ENCODE measurements around the gene ICAM2.

ICAM2 gene

GRCh38 chr17:64058621-64059020, 38.2 kb upstream of the ICAM2 start:
- H3K27me3 ChIP-seq (ENCODE audit: control insufficient read depth in 1 of 2, insufficient read depth in 1 of 2, low read length in 2 of 2), result no peaks in the 10 kb centered on the region
- no peak overlapping the region for H3K14ac ChIP-seq (ENCODE audit: low read length in 2 of 2)
- H3K4me1 ChIP-seq (ENCODE audit: control insufficient read depth, insufficient read depth, low read depth, low read length), result no peaks in the 10 kb centered on the region
- no peak overlapping the region for H3K4ac ChIP-seq (ENCODE audit: low read depth in 1 of 2, low read length in 2 of 2)
- H2AFZ ChIP-seq (ENCODE audit: low read depth, low read length), result no peak overlapping the region
- no peak overlapping the region for H2BK5ac ChIP-seq (ENCODE audit: low read depth, low read length, poor library complexity, severe bottlenecking)
- DNase-seq, result no peak
- no peak overlapping the region for H3K9ac ChIP-seq (ENCODE audit: low read length)
- 98% methylated on average over 5 of the region's 5 CpGs for WGBS
- no peaks in the 10 kb centered on the region for H3K9me3 ChIP-seq (ENCODE audit: control insufficient read depth, low read length)
- no peak overlapping the region for H2BK15ac ChIP-seq (ENCODE audit: low read depth, poor library complexity, severe bottlenecking)
- H4K8ac ChIP-seq (ENCODE audit: low read length), result no peak overlapping the region
- no peak overlapping the region for H3K27ac ChIP-seq (ENCODE audit: low read length, poor library complexity, severe bottlenecking)
- no peak overlapping the region for H3K4me3 ChIP-seq (ENCODE audit: insufficient read depth in 1 of 2, low read depth in 1 of 2, low read length in 2 of 2)
- H3K79me1 ChIP-seq (replicated peaks; ENCODE audit: low read length, poor library complexity, severe bottlenecking), result no peaks in the 10 kb centered on the region
- H2AK5ac ChIP-seq (ENCODE audit: low read length, severe bottlenecking), result no peak overlapping the region
- H4K91ac ChIP-seq (ENCODE audit: low read length), result no peak overlapping the region
- H3K23ac ChIP-seq (ENCODE audit: low read length in 2 of 2), result no peak overlapping the region
- no peak overlapping the region for H2BK12ac ChIP-seq (ENCODE audit: low read length in 2 of 2)
- no peak overlapping the region for H3K18ac ChIP-seq (ENCODE audit: low read depth in 1 of 2, low read length in 2 of 2)
- H3K36me3 ChIP-seq (ENCODE audit: control insufficient read depth in 1 of 2, insufficient read depth in 2 of 2, low read depth in 1 of 2, low read length in 2 of 2), result peaks cover 46 to 89% of the 10 kb centered on the region in 2 experiments
- H2BK120ac ChIP-seq (ENCODE audit: low read depth, low read length), result no peak overlapping the region
- H3K4me2 ChIP-seq (ENCODE audit: low read length, poor library complexity, severe bottlenecking), result no peak overlapping the region

- H2BK15ac ChIP-seq (ENCODE audit: low read depth, poor library complexity, severe bottlenecking), result no peak overlapping the region
- no peak overlapping the region for H3K14ac ChIP-seq (ENCODE audit: low read length in 2 of 2)
- H3K36me3 ChIP-seq (ENCODE audit: control insufficient read depth in 1 of 2, insufficient read depth in 2 of 2, low read depth in 1 of 2, low read length in 2 of 2), result peaks cover 46 to 89% of the 10 kb centered on the region in 2 experiments
- H4K91ac ChIP-seq (ENCODE audit: low read length), result no peak overlapping the region
- H3K4me3 ChIP-seq (ENCODE audit: insufficient read depth in 1 of 2, low read depth in 1 of 2, low read length in 2 of 2), result no peak overlapping the region
- H3K4me1 ChIP-seq (ENCODE audit: control insufficient read depth, insufficient read depth, low read depth, low read length), result no peaks in the 10 kb centered on the region
- H3K9me3 ChIP-seq (ENCODE audit: control insufficient read depth, low read length), result no peaks in the 10 kb centered on the region
- H4K8ac ChIP-seq (ENCODE audit: low read length), result no peak overlapping the region
- 93% methylated on average over 9 of the region's 9 CpGs for WGBS
- no peak overlapping the region for H3K27ac ChIP-seq (ENCODE audit: low read length, poor library complexity, severe bottlenecking)
- H2AK5ac ChIP-seq (ENCODE audit: low read length, severe bottlenecking), result no peak overlapping the region
- H3K27me3 ChIP-seq (ENCODE audit: control insufficient read depth in 1 of 2, insufficient read depth in 1 of 2, low read length in 2 of 2), result no peaks in the 10 kb centered on the region
- no peak overlapping the region for H3K23ac ChIP-seq (ENCODE audit: low read length in 2 of 2)
- DNase-seq, result no peak
- H3K4ac ChIP-seq (ENCODE audit: low read depth in 1 of 2, low read length in 2 of 2), result no peak overlapping the region
- H3K79me1 ChIP-seq (replicated peaks; ENCODE audit: low read length, poor library complexity, severe bottlenecking), result no peaks in the 10 kb centered on the region
- H3K4me2 ChIP-seq (ENCODE audit: low read length, poor library complexity, severe bottlenecking), result no peak overlapping the region
- no peak overlapping the region for H3K18ac ChIP-seq (ENCODE audit: low read depth in 1 of 2, low read length in 2 of 2)
- H2BK12ac ChIP-seq (ENCODE audit: low read length in 2 of 2), result no peak overlapping the region
- H2AFZ ChIP-seq (ENCODE audit: low read depth, low read length), result no peak overlapping the region
- H2BK120ac ChIP-seq (ENCODE audit: low read depth, low read length), result no peak overlapping the region
- H3K9ac ChIP-seq (ENCODE audit: low read length), result no peak overlapping the region
- H2BK5ac ChIP-seq (ENCODE audit: low read depth, low read length, poor library complexity, severe bottlenecking), result no peak overlapping the region
Observed at GRCh38 chr17:64057701-64058263, 37.3 kb upstream of the ICAM2 start.

GRCh38 chr17:64056269-64057005, 36.0 kb upstream of the ICAM2 start:
- peak overlapping the region; percentile 11 for H4K91ac ChIP-seq (ENCODE audit: low read length)
- no peak overlapping the region for H2AFZ ChIP-seq (ENCODE audit: low read depth, low read length)
- H3K27me3 ChIP-seq (ENCODE audit: control insufficient read depth in 1 of 2, insufficient read depth in 1 of 2, low read length in 2 of 2), result no peaks in the 10 kb centered on the region
- H3K79me1 ChIP-seq (replicated peaks; ENCODE audit: low read length, poor library complexity, severe bottlenecking), result no peaks in the 10 kb centered on the region
- H2BK12ac ChIP-seq (ENCODE audit: low read length in 2 of 2), result no peak overlapping the region
- H2BK5ac ChIP-seq (ENCODE audit: low read depth, low read length, poor library complexity, severe bottlenecking), result no peak overlapping the region
- 77% methylated on average over 12 of the region's 12 CpGs for WGBS
- no peak overlapping the region for H3K18ac ChIP-seq (ENCODE audit: low read depth in 1 of 2, low read length in 2 of 2)
- H3K9me3 ChIP-seq (ENCODE audit: control insufficient read depth, low read length), result no peaks in the 10 kb centered on the region
- H3K4me1 ChIP-seq (ENCODE audit: control insufficient read depth, insufficient read depth, low read depth, low read length), result no peaks in the 10 kb centered on the region
- H3K9ac ChIP-seq (ENCODE audit: low read length), result no peak overlapping the region
- H3K36me3 ChIP-seq (ENCODE audit: control insufficient read depth in 1 of 2, insufficient read depth in 2 of 2, low read depth in 1 of 2, low read length in 2 of 2), result peaks cover 46 to 91% of the 10 kb centered on the region in 2 experiments
- no peak overlapping the region for H2AK5ac ChIP-seq (ENCODE audit: low read length, severe bottlenecking)
- no peak overlapping the region for H3K4me3 ChIP-seq (ENCODE audit: insufficient read depth in 1 of 2, low read depth in 1 of 2, low read length in 2 of 2)
- no peak overlapping the region for H2BK120ac ChIP-seq (ENCODE audit: low read depth, low read length)
- H3K23ac ChIP-seq (ENCODE audit: low read length in 2 of 2), result no peak overlapping the region
- H4K8ac ChIP-seq (ENCODE audit: low read length), result no peak overlapping the region
- H3K4ac ChIP-seq (ENCODE audit: low read depth in 1 of 2, low read length in 2 of 2), result no peak overlapping the region
- DNase-seq, result no peak
- no peak overlapping the region for H2BK15ac ChIP-seq (ENCODE audit: low read depth, poor library complexity, severe bottlenecking)
- no peak overlapping the region for H3K14ac ChIP-seq (ENCODE audit: low read length in 2 of 2)
- H3K4me2 ChIP-seq (ENCODE audit: low read length, poor library complexity, severe bottlenecking), result no peak overlapping the region
- no peak overlapping the region for H3K27ac ChIP-seq (ENCODE audit: low read length, poor library complexity, severe bottlenecking)

GRCh38 chr17:64055183-64056142, 35.0 kb upstream of the ICAM2 start:
- no peak overlapping the region for H3K9ac ChIP-seq (ENCODE audit: low read length)
- H3K14ac ChIP-seq (ENCODE audit: low read length in 2 of 2), result no peak overlapping the region
- no peak overlapping the region for H2BK5ac ChIP-seq (ENCODE audit: low read depth, low read length, poor library complexity, severe bottlenecking)
- H2BK12ac ChIP-seq (ENCODE audit: low read length in 2 of 2), result no peak overlapping the region
- no peak overlapping the region for H3K23ac ChIP-seq (ENCODE audit: low read length in 2 of 2)
- H3K4ac ChIP-seq (ENCODE audit: low read depth in 1 of 2, low read length in 2 of 2), result no peak overlapping the region
- no peak overlapping the region for H2BK120ac ChIP-seq (ENCODE audit: low read depth, low read length)
- H2BK15ac ChIP-seq (ENCODE audit: low read depth, poor library complexity, severe bottlenecking), result no peak overlapping the region
- H3K18ac ChIP-seq (ENCODE audit: low read depth in 1 of 2, low read length in 2 of 2), result no peak overlapping the region
- no peak overlapping the region for H2AK5ac ChIP-seq (ENCODE audit: low read length, severe bottlenecking)
- no peak overlapping the region for H2AFZ ChIP-seq (ENCODE audit: low read depth, low read length)
- H3K27me3 ChIP-seq (ENCODE audit: control insufficient read depth in 1 of 2, insufficient read depth in 1 of 2, low read length in 2 of 2), result no peaks in the 10 kb centered on the region
- DNase-seq, result no peak
- no peak overlapping the region for H4K91ac ChIP-seq (ENCODE audit: low read length)
- no peaks in the 10 kb centered on the region for H3K79me1 ChIP-seq (replicated peaks; ENCODE audit: low read length, poor library complexity, severe bottlenecking)
- H3K9me3 ChIP-seq (ENCODE audit: control insufficient read depth, low read length), result no peaks in the 10 kb centered on the region
- H3K36me3 ChIP-seq (ENCODE audit: control insufficient read depth in 1 of 2, insufficient read depth in 2 of 2, low read depth in 1 of 2, low read length in 2 of 2), result peaks cover 46 to 96% of the 10 kb centered on the region in 2 experiments
- no peak overlapping the region for H3K4me2 ChIP-seq (ENCODE audit: low read length, poor library complexity, severe bottlenecking)
- H3K4me3 ChIP-seq (ENCODE audit: insufficient read depth in 1 of 2, low read depth in 1 of 2, low read length in 2 of 2), result no peak overlapping the region
- H3K4me1 ChIP-seq (ENCODE audit: control insufficient read depth, insufficient read depth, low read depth, low read length), result no peaks in the 10 kb centered on the region
- no peak overlapping the region for H4K8ac ChIP-seq (ENCODE audit: low read length)
- H3K27ac ChIP-seq (ENCODE audit: low read length, poor library complexity, severe bottlenecking), result no peak overlapping the region
- WGBS, result 95% methylated on average over 20 of the region's 22 CpGs

All from mesenchymal stem cell (in vitro differentiated cells and primary cell).